K562 (cell line): ENCODE results near the gene CARD14. TPM values are rescaled to one million over a fixed set of nuclear protein-coding genes. Genes with fewer than 3 reads are reported as not detected.

Source experiments
- ASH1L ChIP-seq: fragments of 450-650 bp; IDR thresholded peaks from 2 replicates; pipeline ENCODE4 v1.6.1; 2018; ENCODE audit warnings: borderline replicate concordance, mild to moderate bottlenecking, low read depth; ENCODE audit not compliant: partially characterized antibody
- ATF3 ChIP-seq, 2 experiments: fragments of 450-650 bp in 1 of 2; sonication (generic) in 1 of 2; formaldehyde crosslinking in 1 of 2; IDR thresholded peaks in 1 of 2; conservative IDR thresholded peaks in 1 of 2; 2 replicates each; pipeline versions ENCODE4 v1.6.1 to v1.8.1; 2016 to 2023; ENCODE audit warnings: mild to moderate bottlenecking in 2 of 2, moderate library complexity in 2 of 2, inconsistent platforms in 1 of 2, missing genetic modification reagents in 1 of 2
- BRD4 ChIP-seq: fragments of 200-600 bp; sonication (generic); IDR thresholded peaks from 2 replicates; pipeline ENCODE4 v1.6.1; 2017; ENCODE audit warnings: inconsistent platforms
- HDAC1 ChIP-seq, 2 experiments: fragments of 450-650 bp; IDR thresholded peaks; 2 replicates each; pipeline ENCODE4 v1.6.1; 2016 to 2017; ENCODE audit warnings: inconsistent platforms in 1 of 2, mild to moderate bottlenecking in 1 of 2, moderate library complexity in 1 of 2
- IRF1 ChIP-seq: sonication (generic); formaldehyde crosslinking; IDR thresholded peaks from 2 replicates; pipeline ENCODE4 v1.8.0; 2022; ENCODE audit warnings: missing genetic modification reagents, mild to moderate bottlenecking, borderline replicate concordance
- PATZ1 ChIP-seq: fragments of 250-450 bp; sonication (Bioruptor Pico); IDR thresholded peaks from 2 replicates; pipeline ENCODE4 v1.5.0; 2020; ENCODE audit warnings: mild to moderate bottlenecking, borderline replicate concordance
- PRMT5 ChIP-seq: sonication (generic); formaldehyde crosslinking; IDR thresholded peaks from 2 replicates; pipeline ENCODE4 v1.5.0; 2020; ENCODE audit warnings: missing genetic modification reagents
- RAD21 ChIP-seq, 2 experiments: fragments of 250-450 bp in 1 of 2; fragments of 450-650 bp in 1 of 2; sonication (Bioruptor Pico) in 1 of 2; formaldehyde crosslinking in 1 of 2; IDR thresholded peaks in 1 of 2; conservative IDR thresholded peaks in 1 of 2; 2 replicates each; pipeline versions ENCODE4 v1.4.0 to v1.8.0; 2020 to 2022; ENCODE audit warnings: mild to moderate bottlenecking in 2 of 2, moderate library complexity in 1 of 2
- RFX5 ChIP-seq: IDR thresholded peaks from 2 replicates; pipeline ENCODE4 v1.6.1; 2011; ENCODE audit warnings: low read depth, mild to moderate bottlenecking, improper control_type of control experiment, low read length
- STAG1 ChIP-seq: sonication (generic); formaldehyde crosslinking; IDR thresholded peaks from 2 replicates; pipeline ENCODE4 v1.5.0; 2020; ENCODE audit warnings: missing genetic modification reagents, borderline replicate concordance
- TAF15 ChIP-seq: fragments of 200-400 bp; formaldehyde crosslinking; IDR thresholded peaks from 2 replicates; pipeline ENCODE4 v1.6.1; 2017; ENCODE audit warnings: mild to moderate bottlenecking, low read depth, low read length, moderate library complexity
- XRCC3 ChIP-seq: fragments of 450-650 bp; IDR thresholded peaks from 2 replicates; pipeline ENCODE4 v1.6.1; 2017; ENCODE audit warnings: mild to moderate bottlenecking, moderate library complexity
- YY1 ChIP-seq, 3 experiments: IDR thresholded peaks; 2 replicates each; pipeline ENCODE4 v1.6.1; 2011; ENCODE audit warnings: low read length in 2 of 3, mild to moderate bottlenecking in 2 of 3, moderate library complexity in 2 of 3, borderline replicate concordance in 1 of 3, control low read depth in 1 of 3, low read depth in 1 of 3; ENCODE audit not compliant: insufficient read depth in 3 of 3, insufficient replicate concordance in 2 of 3, control insufficient read depth in 1 of 3, insufficient read length in 1 of 3; ENCODE audit errors: extremely low read depth in 1 of 3
- ZBED1 ChIP-seq: IDR thresholded peaks from 2 replicates; pipeline ENCODE4 v1.6.1; 2014
- ZBTB12 ChIP-seq: fragments of 250-450 bp; sonication (Bioruptor Pico); IDR thresholded peaks from 2 replicates; pipeline ENCODE4 v1.4.0; 2020
- ZNF280B ChIP-seq: fragments of 250-450 bp; sonication (Bioruptor Pico); IDR thresholded peaks from 2 replicates; pipeline ENCODE4 v1.5.1; 2021; ENCODE audit warnings: mild to moderate bottlenecking
- ZNF551 ChIP-seq: fragments of 250-450 bp; sonication (Bioruptor Pico); IDR thresholded peaks from 2 replicates; pipeline ENCODE4 v1.5.0; 2021; ENCODE audit warnings: mild to moderate bottlenecking, moderate library complexity
- polyA plus RNA-seq, 8 experiments: library from polyadenylated mRNA; depleted of rRNA in 4 of 8; stranded (reverse) in 5 of 8; unstranded in 3 of 8; fragments of >200 nt; fragmentation: Nextera tagmentation in 2 of 8; fragmentation: Illumina TruSeq in 1 of 8; extraction: Ambion mirVana in 2 of 8; extraction: Trizol in 1 of 8; gene quantifications; 2 replicates each; pipeline versions ENCODE4 v1.2.1 to v1.2.3, GENCODE V29; 2011 to 2014; ENCODE audit warnings: inconsistent platforms in 1 of 8, missing spikeins in 1 of 8
- total RNA-seq, 7 experiments: library from RNA; depleted of rRNA in 6 of 7; stranded (reverse); fragments of >200 nt in 6 of 7; fragmentation: Illumina TruSeq in 2 of 7; extraction: Trizol in 2 of 7; gene quantifications; 2 replicates each; pipeline versions ENCODE4 v1.2.1 to v1.2.3, GENCODE V29; 2011 to 2021; ENCODE audit warnings: low replicate concordance in 1 of 7

CARD14 gene
- total and polyA plus RNA-seq, 9 of the 15 experiments (the other 6 are each of a cell fraction or from before 2014, with no cell fraction given) = not detected

- TF ChIP-seq TAF15 (no peak), RAD21 (CRISPR knock-in tag; conservative IDR thresholded peaks at IDR 0.05 in 1 of 2, IDR thresholded peaks at IDR 0.05 in 1 of 2) (no peak), ZNF280B (CRISPR knock-in tag) (no peak), IRF1 (CRISPR knock-in tag) (no peak), PATZ1 (CRISPR knock-in tag) (no peak), XRCC3 (no peak), BRD4 (no peak), PRMT5 (CRISPR knock-in tag) (no peak), YY1 (IDR thresholded peaks at IDR 0.05; ENCODE audit: borderline replicate concordance in 1 of 3, control insufficient read depth in 1 of 3, extremely low read depth in 1 of 3, insufficient read depth in 3 of 3, insufficient read length in 1 of 3, insufficient replicate concordance in 2 of 3, low read depth in 1 of 3, low read length in 2 of 3) (no peak), RFX5 (no peak), ASH1L (no peak), ZNF551 (CRISPR knock-in tag) (no peak), HDAC1 (IDR thresholded peaks at IDR 0.05) (0 out of 4 replicates have a peak, but pooled peaks of 1 of the 2 experiments have one; percentile 12), ZBED1 (no peak), ATF3 (IDR thresholded peaks at IDR 0.05) (no peak), ATF3 (CRISPR knock-in tag; conservative IDR thresholded peaks at IDR 0.05) (no peak), STAG1 (CRISPR knock-in tag) (no peak), ZBTB12 (no peak)
These were observed 22.6 kb upstream of the CARD14 start, which contains the start of gene EIF4A3 (continued) for GRCh38 chr17:80147035-80147822.
